BLaER1 treated with 17β-estradiol and CSF1 and Interleukin-3, amounts not matched to agents 10 nM and 100 nM (cell line): Measurements from ENCODE around the gene CHID1.

Experiments
- H3K27ac ChIP-seq, 11 experiments: shearing (Covaris generic); formaldehyde crosslinking; 2 replicates each; pipeline ENCODE4 v1.8.1; 2022
- H3K27me3 ChIP-seq, 11 experiments: shearing (Covaris generic); formaldehyde crosslinking; 2 replicates each; pipeline ENCODE4 v1.8.1; 2022
- H3K36me3 ChIP-seq, 11 experiments: shearing (Covaris generic); formaldehyde crosslinking; 2 replicates each; pipeline ENCODE4 v1.8.1; 2022
- H3K4me1 ChIP-seq, 10 experiments: shearing (Covaris generic); formaldehyde crosslinking; 2 replicates each; pipeline ENCODE4 v1.8.1; 2022
- H3K4me2 ChIP-seq, 11 experiments: shearing (Covaris generic); formaldehyde crosslinking; 2 replicates each; pipeline ENCODE4 v1.8.1; 2022
- H3K4me3 ChIP-seq, 10 experiments: shearing (Covaris generic); formaldehyde crosslinking; 2 replicates each; pipeline ENCODE4 v1.8.1; 2022
- H3K9ac ChIP-seq, 11 experiments: shearing (Covaris generic); formaldehyde crosslinking; 2 replicates each; pipeline ENCODE4 v1.8.1; 2022
- H3K9me3 ChIP-seq, 11 experiments: shearing (Covaris generic); formaldehyde crosslinking; replicated peaks in 1 of 11; 2 replicates each; pipeline ENCODE4 v1.8.1; 2022
- H4K20me1 ChIP-seq, 11 experiments: shearing (Covaris generic); formaldehyde crosslinking; 2 replicates each; pipeline ENCODE4 v1.8.1; 2022
- Cebpa-rat ChIP-seq, 11 experiments: shearing (Covaris generic); IDR thresholded peaks; 2 replicates each; pipeline ENCODE4 v1.8.1; 2022

Gene CHID1

DNA sequence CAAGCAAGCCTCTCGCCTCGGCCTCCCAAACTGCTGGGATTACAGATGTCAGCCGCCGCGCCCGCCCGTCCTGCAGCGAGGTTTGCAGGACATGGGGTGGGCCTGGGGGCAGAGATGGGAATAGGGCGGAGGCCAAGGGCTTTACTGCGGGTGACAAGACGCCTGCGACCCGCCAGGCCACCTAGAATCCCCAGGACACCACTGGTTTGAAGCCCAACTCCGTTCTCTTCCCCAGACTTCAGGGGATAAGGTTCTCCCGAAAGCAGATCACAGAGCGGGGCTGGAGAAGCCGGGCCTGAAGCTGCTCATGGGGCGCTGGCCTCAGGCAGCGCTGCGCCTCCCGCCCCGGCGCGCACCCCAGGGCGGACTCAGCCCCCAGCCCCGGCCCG, 68.6 kb downstream of the CHID1 start:
- H3K4me3 ChIP-seq: peak overlapping the region; percentile 87 to 100 (median 96)
- TF ChIP-seq Cebpa-rat (IDR thresholded peaks at IDR 0.05): no peak
- H3K36me3 ChIP-seq: peaks cover 37 to 44% (median 42%) of the 10 kb centered on the region in 11 experiments
- peaks cover 68 to 77% (median 73%) of the 10 kb centered on the region in 11 experiments for H4K20me1 ChIP-seq
- peak overlapping the region; percentile 85 to 99 (median 98) for H3K4me2 ChIP-seq
- peak overlapping the region; percentile 98 to 100 (median 99) for H3K9ac ChIP-seq
- H3K9me3 ChIP-seq: no peaks in the 10 kb centered on the region
- H3K27ac ChIP-seq: peak overlapping the region; percentile 98 to 100 (median 99)
- no peaks in the 10 kb centered on the region for H3K27me3 ChIP-seq
- peaks cover 49 to 70% (median 54%) of the 10 kb centered on the region in 10 experiments for H3K4me1 ChIP-seq

DNA sequence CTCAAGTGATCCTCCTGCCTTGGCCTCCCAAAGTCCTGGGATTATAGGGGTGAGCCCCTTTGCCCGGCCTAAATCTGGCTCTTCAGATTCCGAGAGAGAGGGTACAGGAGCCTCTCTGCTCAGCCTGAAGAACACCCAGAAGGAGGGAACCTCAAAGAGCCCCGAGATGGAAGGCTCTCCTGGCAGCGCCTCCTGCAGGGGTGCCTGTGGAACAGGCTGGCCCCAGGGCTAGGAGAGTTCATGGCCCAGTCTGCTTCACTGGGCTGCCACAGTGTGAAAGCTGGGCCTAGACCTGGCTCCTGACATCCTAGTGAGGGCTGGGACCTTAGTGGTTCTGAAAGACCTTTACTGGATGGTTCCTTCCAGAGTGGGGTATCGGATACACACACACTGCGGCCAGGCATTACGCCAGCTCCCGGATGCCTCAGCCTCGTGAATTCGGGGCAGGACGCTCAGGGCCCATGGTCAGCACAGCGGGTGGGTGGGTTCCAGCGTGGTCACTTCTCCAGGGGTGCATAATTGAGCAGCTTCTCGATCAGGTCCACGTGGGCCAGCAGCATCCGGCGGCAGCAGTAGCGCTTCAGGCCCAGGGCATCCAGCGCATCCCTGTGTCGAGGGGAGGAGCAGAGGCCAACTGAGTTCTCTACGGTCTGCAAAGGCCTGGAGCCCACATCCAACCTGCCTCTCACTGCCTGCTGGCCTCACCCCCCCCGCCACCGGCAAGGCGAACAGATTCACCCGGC, 70.6 kb downstream of the CHID1 start:
- H3K9ac ChIP-seq: peak overlapping the region; percentile 98 to 100 (median 99); a peak in 20 of 22 replicates
- peaks cover 0 to 3% (median 0%) of the 10 kb centered on the region in 11 experiments; a peak in 3 of 22 replicates for H3K27me3 ChIP-seq
- H3K4me1 ChIP-seq: peaks cover 36 to 61% (median 40%) of the 10 kb centered on the region in 10 experiments
- no peak overlapping the region for H3K27ac ChIP-seq
- H3K4me3 ChIP-seq: peak overlapping the region in 6 of 10 experiments; percentile 89 to 99 (median 94); a peak in 6 of 20 replicates
- peaks cover 64 to 75% (median 69%) of the 10 kb centered on the region in 11 experiments for H4K20me1 ChIP-seq
- peak overlapping the region; percentile 85 to 99 (median 98); a peak in 20 of 22 replicates for H3K4me2 ChIP-seq
- no peaks in the 10 kb centered on the region for H3K9me3 ChIP-seq
- peaks cover 46 to 53% (median 52%) of the 10 kb centered on the region in 11 experiments for H3K36me3 ChIP-seq
- TF ChIP-seq Cebpa-rat (IDR thresholded peaks at IDR 0.05): no peak

DNA sequence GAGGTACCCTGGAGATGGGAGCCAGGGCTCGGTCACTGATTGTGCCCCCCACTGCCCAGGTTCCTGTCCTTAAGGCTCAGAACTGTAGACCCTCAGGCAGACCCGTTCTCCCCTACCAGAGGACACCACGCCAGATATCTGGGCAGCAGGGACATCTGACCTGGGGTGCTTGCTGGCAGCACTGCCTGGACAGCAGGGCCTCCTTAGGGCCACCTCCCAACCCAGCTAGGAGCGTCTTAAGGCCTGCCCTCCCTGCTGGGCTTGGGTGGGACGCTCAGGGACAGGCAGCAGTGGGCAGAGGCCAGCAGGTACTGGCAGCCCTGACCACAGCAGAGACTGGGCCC, 71.4 kb downstream of the CHID1 start:
- H3K27ac ChIP-seq: no peak overlapping the region
- no peak overlapping the region for H3K4me2 ChIP-seq
- H3K9ac ChIP-seq: peak overlapping the region in 4 of 11 experiments; percentile 13 to 31 (median 27); a peak in 3 of 22 replicates
- peaks cover 46 to 53% (median 52%) of the 10 kb centered on the region in 11 experiments for H3K36me3 ChIP-seq
- no peaks in the 10 kb centered on the region for H3K9me3 ChIP-seq
- H3K4me3 ChIP-seq: no peak overlapping the region
- peaks cover 0 to 11% (median 6%) of the 10 kb centered on the region in 11 experiments; a peak in 7 of 22 replicates for H3K27me3 ChIP-seq
- peaks cover 69 to 80% (median 74%) of the 10 kb centered on the region in 11 experiments for H4K20me1 ChIP-seq
- H3K4me1 ChIP-seq: peaks cover 36 to 61% (median 42%) of the 10 kb centered on the region in 10 experiments
- no peak for TF ChIP-seq Cebpa-rat (IDR thresholded peaks at IDR 0.05)

DNA sequence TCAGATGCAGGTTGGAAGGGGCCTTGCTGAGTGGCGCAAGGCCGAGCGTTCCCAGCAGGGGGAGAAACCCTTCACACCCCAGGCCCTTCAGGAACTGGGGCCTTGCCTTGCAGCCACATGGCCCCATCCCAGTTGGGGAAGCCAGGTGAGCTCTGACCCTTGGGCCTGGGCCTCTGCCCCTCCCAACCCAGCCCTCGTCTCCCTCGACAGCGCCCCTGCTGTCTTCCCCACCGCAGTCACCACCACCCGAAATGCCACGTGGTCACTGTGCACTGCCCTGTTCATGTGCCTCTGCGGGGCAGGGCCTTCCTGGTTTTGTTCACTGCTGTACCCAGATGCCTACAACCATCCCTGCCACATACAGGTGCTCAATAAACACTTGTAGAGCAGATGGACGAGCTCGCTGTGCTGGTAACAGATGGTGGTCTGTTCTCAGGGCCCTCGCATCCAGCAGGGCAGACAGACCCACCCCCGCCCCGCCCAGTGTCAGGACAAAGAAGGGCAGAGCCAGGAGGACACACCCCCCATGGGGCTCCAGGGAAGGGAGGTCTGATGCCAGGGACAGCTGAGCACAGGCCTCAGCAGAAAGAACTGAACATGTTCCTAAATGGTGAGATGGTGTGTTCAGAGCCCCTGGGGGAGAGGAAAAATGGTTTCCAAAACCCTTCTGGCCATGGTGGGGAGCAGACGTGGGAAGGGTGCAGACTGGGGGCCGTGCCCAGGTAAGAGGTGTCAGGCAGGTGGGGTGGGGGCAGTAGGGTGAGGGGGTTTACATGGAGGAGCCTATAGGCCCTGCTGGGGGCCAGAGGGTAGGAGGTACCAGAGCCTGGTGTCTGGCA, 72.0 kb downstream of the CHID1 start:
- no peak overlapping the region for H3K27ac ChIP-seq
- H3K4me3 ChIP-seq: no peak overlapping the region
- no peak for TF ChIP-seq Cebpa-rat (IDR thresholded peaks at IDR 0.05)
- H3K9ac ChIP-seq: peak overlapping the region in 3 of 11 experiments; percentile 13 to 29 (median 25); a peak in 3 of 22 replicates
- H3K4me2 ChIP-seq: no peak overlapping the region
- peaks cover 46 to 53% (median 52%) of the 10 kb centered on the region in 11 experiments for H3K36me3 ChIP-seq
- H3K9me3 ChIP-seq: no peaks in the 10 kb centered on the region
- H3K4me1 ChIP-seq: peaks cover 36 to 61% (median 44%) of the 10 kb centered on the region in 10 experiments
- peaks cover 74 to 86% (median 80%) of the 10 kb centered on the region in 11 experiments for H4K20me1 ChIP-seq
- peaks cover 0 to 16% (median 7%) of the 10 kb centered on the region in 11 experiments; a peak in 7 of 22 replicates for H3K27me3 ChIP-seq

- no peak overlapping the region for H3K27ac ChIP-seq
These were observed 72.7 kb downstream of the CHID1 start for GRCh38 chr11:837990-838307.

GRCh38 chr11:837189-837989, 73.2 kb downstream of the CHID1 start:
- H4K20me1 ChIP-seq: peaks cover 74 to 92% (median 86%) of the 10 kb centered on the region in 11 experiments
- no peak overlapping the region for H3K4me2 ChIP-seq
- H3K4me1 ChIP-seq: peaks cover 37 to 62% (median 44%) of the 10 kb centered on the region in 10 experiments
- H3K27ac ChIP-seq: no peak overlapping the region
- peaks cover 46 to 53% (median 52%) of the 10 kb centered on the region in 11 experiments for H3K36me3 ChIP-seq
- TF ChIP-seq Cebpa-rat (IDR thresholded peaks at IDR 0.05): no peak
- H3K4me3 ChIP-seq: no peak overlapping the region
- peaks cover 2 to 24% (median 10%) of the 10 kb centered on the region in 11 experiments for H3K27me3 ChIP-seq
- H3K9me3 ChIP-seq: no peaks in the 10 kb centered on the region
- H3K9ac ChIP-seq: 0 out of 22 replicates have a peak overlapping the region, but pooled peaks of 1 of the 11 experiments have one; percentile 11

More at GRCh38 chr11:837990-838307, 72.7 kb downstream of the CHID1 start:
- no peak overlapping the region for H3K4me2 ChIP-seq
- no peak overlapping the region for H3K4me3 ChIP-seq
- peaks cover 74 to 91% (median 85%) of the 10 kb centered on the region in 11 experiments for H4K20me1 ChIP-seq
- H3K9me3 ChIP-seq: no peaks in the 10 kb centered on the region
- peaks cover 0 to 21% (median 7%) of the 10 kb centered on the region in 11 experiments; a peak in 9 of 22 replicates for H3K27me3 ChIP-seq
- H3K36me3 ChIP-seq: peaks cover 46 to 53% (median 52%) of the 10 kb centered on the region in 11 experiments
- 0 out of 22 replicates have a peak overlapping the region, but pooled peaks of 1 of the 11 experiments have one; percentile 11 for H3K9ac ChIP-seq
- TF ChIP-seq Cebpa-rat (IDR thresholded peaks at IDR 0.05): no peak
- H3K4me1 ChIP-seq: peaks cover 35 to 60% (median 42%) of the 10 kb centered on the region in 10 experiments

- Histone ChIP-seq H3K27ac (no peak overlapping the region), H3K4me3 (no peak overlapping the region), H3K4me1 (peaks cover 44 to 69% (median 51%) of the 10 kb centered on the region in 10 experiments), H3K9me3 (no peaks in the 10 kb centered on the region), H3K27me3 (peaks cover 9 to 31% (median 17%) of the 10 kb centered on the region in 11 experiments), H3K4me2 (no peak overlapping the region), H3K9ac (no peak overlapping the region), H3K36me3 (peaks cover 46 to 53% (median 52%) of the 10 kb centered on the region in 11 experiments), H4K20me1 (peaks cover 69 to 93% (median 88%) of the 10 kb centered on the region in 11 experiments)
- TF ChIP-seq Cebpa-rat (IDR thresholded peaks at IDR 0.05): no peak
These were observed 73.9 kb downstream of the CHID1 start for GRCh38 chr11:836700-837099.

DNA sequence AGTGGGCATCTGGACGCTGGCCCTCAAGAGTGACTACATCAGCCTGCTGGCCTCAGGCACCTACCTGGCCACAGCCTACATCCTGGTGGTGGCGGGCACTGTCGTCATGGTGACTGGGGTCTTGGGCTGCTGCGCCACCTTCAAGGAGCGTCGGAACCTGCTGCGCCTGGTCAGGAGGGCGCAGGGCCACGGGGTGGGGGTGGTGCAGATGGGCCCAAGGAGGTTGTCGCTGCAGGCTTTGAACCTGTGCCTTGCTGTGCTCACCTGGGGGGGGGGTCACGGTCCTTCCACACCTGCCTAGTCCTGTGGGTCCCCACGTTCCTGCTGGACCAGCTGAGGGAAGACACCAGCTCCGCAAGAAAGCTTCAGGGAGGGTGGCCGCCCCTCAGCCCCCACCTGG, 74.3 kb downstream of the CHID1 start:
- no peak for TF ChIP-seq Cebpa-rat (IDR thresholded peaks at IDR 0.05)
- Histone ChIP-seq H4K20me1 (peaks cover 64 to 93% (median 88%) of the 10 kb centered on the region in 11 experiments), H3K27ac (no peak overlapping the region), H3K27me3 (peaks cover 13 to 35% (median 21%) of the 10 kb centered on the region in 11 experiments), H3K4me1 (peaks cover 44 to 70% (median 52%) of the 10 kb centered on the region in 10 experiments), H3K9me3 (no peaks in the 10 kb centered on the region), H3K4me2 (no peak overlapping the region), H3K4me3 (no peak overlapping the region), H3K36me3 (peaks cover 46 to 52% (median 52%) of the 10 kb centered on the region in 11 experiments), H3K9ac (no peak overlapping the region)
